Measurements from ENCODE around the gene DPP10.

Gene DPP10

GRCh38 chr2:114769991-114770390, 327.6 kb downstream of the DPP10 start:
- no peak overlapping the region for H3K4me3 ChIP-seq (ENCODE audit: low read depth in 1 of 2, low read length in 2 of 2)
- H3K27ac ChIP-seq (ENCODE audit: low read length): no peak overlapping the region
- peaks cover 0 to 4% of the 10 kb centered on the region in 2 donors for H3K4me1 ChIP-seq (ENCODE audit: control insufficient read depth in 1 of 2, insufficient read depth in 2 of 2, low read length in 2 of 2)
- H3K36me3 ChIP-seq (ENCODE audit: control insufficient read depth in 1 of 2, insufficient read depth in 2 of 2, low read length in 2 of 2): no peaks in the 10 kb centered on the region
- no peaks in the 10 kb centered on the region for H3K27me3 ChIP-seq (ENCODE audit: low read depth, low read length)
- no peaks in the 10 kb centered on the region for H3K9me3 ChIP-seq (ENCODE audit: control insufficient read depth in 1 of 2, low read length in 2 of 2)

- no peaks in the 10 kb centered on the region for H3K36me3 ChIP-seq (ENCODE audit: control insufficient read depth in 1 of 2, insufficient read depth in 2 of 2, low read length in 2 of 2)
- no peaks in the 10 kb centered on the region for H3K4me1 ChIP-seq (ENCODE audit: control insufficient read depth in 1 of 2, insufficient read depth in 2 of 2, low read length in 2 of 2)
- no peaks in the 10 kb centered on the region for H3K27me3 ChIP-seq (ENCODE audit: low read depth, low read length)
- no peaks in the 10 kb centered on the region for H3K9me3 ChIP-seq (ENCODE audit: control insufficient read depth in 1 of 2, low read length in 2 of 2)
- no peak overlapping the region for H3K27ac ChIP-seq (ENCODE audit: low read length)
- H3K4me3 ChIP-seq (ENCODE audit: low read depth in 1 of 2, low read length in 2 of 2): no peak overlapping the region
These were observed 341.6 kb downstream of the DPP10 start for GRCh38 chr2:114784046-114784445.

GRCh38 chr2:114784890-114785583, 342.6 kb downstream of the DPP10 start:
- Histone ChIP-seq H3K27me3 (ENCODE audit: low read depth, low read length) (no peaks in the 10 kb centered on the region), H3K4me1 (ENCODE audit: control insufficient read depth in 1 of 2, insufficient read depth in 2 of 2, low read length in 2 of 2) (no peaks in the 10 kb centered on the region), H3K4me3 (ENCODE audit: low read depth in 1 of 2, low read length in 2 of 2) (no peak overlapping the region), H3K36me3 (ENCODE audit: control insufficient read depth in 1 of 2, insufficient read depth in 2 of 2, low read length in 2 of 2) (no peaks in the 10 kb centered on the region), H3K27ac (ENCODE audit: low read length) (no peak overlapping the region), H3K9me3 (ENCODE audit: control insufficient read depth in 1 of 2, low read length in 2 of 2) (no peaks in the 10 kb centered on the region)

GRCh38 chr2:114786901-114787300, 344.5 kb downstream of the DPP10 start:
- no peak overlapping the region for H3K27ac ChIP-seq (ENCODE audit: low read length)
- no peaks in the 10 kb centered on the region for H3K9me3 ChIP-seq (ENCODE audit: control insufficient read depth in 1 of 2, low read length in 2 of 2)
- no peak overlapping the region for H3K4me3 ChIP-seq (ENCODE audit: low read depth in 1 of 2, low read length in 2 of 2)
- no peaks in the 10 kb centered on the region for H3K27me3 ChIP-seq (ENCODE audit: low read depth, low read length)
- no peaks in the 10 kb centered on the region for H3K36me3 ChIP-seq (ENCODE audit: control insufficient read depth in 1 of 2, insufficient read depth in 2 of 2, low read length in 2 of 2)
- H3K4me1 ChIP-seq (ENCODE audit: control insufficient read depth in 1 of 2, insufficient read depth in 2 of 2, low read length in 2 of 2): no peaks in the 10 kb centered on the region

- H3K4me3 ChIP-seq (ENCODE audit: low read depth in 1 of 2, low read length in 2 of 2): no peak overlapping the region
- no peaks in the 10 kb centered on the region for H3K9me3 ChIP-seq (ENCODE audit: control insufficient read depth in 1 of 2, low read length in 2 of 2)
- H3K4me1 ChIP-seq (ENCODE audit: control insufficient read depth in 1 of 2, insufficient read depth in 2 of 2, low read length in 2 of 2): no peaks in the 10 kb centered on the region
- no peaks in the 10 kb centered on the region for H3K27me3 ChIP-seq (ENCODE audit: low read depth, low read length)
- no peak overlapping the region for H3K27ac ChIP-seq (ENCODE audit: low read length)
- H3K36me3 ChIP-seq (ENCODE audit: control insufficient read depth in 1 of 2, insufficient read depth in 2 of 2, low read length in 2 of 2): no peaks in the 10 kb centered on the region
These were observed 345.0 kb downstream of the DPP10 start for GRCh38 chr2:114787486-114787885.

- no peak overlapping the region for H3K27ac ChIP-seq (ENCODE audit: low read length)
- no peaks in the 10 kb centered on the region for H3K27me3 ChIP-seq (ENCODE audit: low read depth, low read length)
- H3K9me3 ChIP-seq (ENCODE audit: control insufficient read depth in 1 of 2, low read length in 2 of 2): no peaks in the 10 kb centered on the region
- no peak overlapping the region for H3K4me3 ChIP-seq (ENCODE audit: low read depth in 1 of 2, low read length in 2 of 2)
- no peaks in the 10 kb centered on the region for H3K4me1 ChIP-seq (ENCODE audit: control insufficient read depth in 1 of 2, insufficient read depth in 2 of 2, low read length in 2 of 2)
- H3K36me3 ChIP-seq (ENCODE audit: control insufficient read depth in 1 of 2, insufficient read depth in 2 of 2, low read length in 2 of 2): no peaks in the 10 kb centered on the region
These were observed 347.5 kb downstream of the DPP10 start for GRCh38 chr2:114789989-114790388.

GRCh38 chr2:114797540-114797939, 355.1 kb downstream of the DPP10 start:
- no peaks in the 10 kb centered on the region for H3K9me3 ChIP-seq (ENCODE audit: control insufficient read depth in 1 of 2, low read length in 2 of 2)
- H3K36me3 ChIP-seq (ENCODE audit: control insufficient read depth in 1 of 2, insufficient read depth in 2 of 2, low read length in 2 of 2): no peaks in the 10 kb centered on the region
- H3K27ac ChIP-seq (ENCODE audit: low read length): no peak overlapping the region
- H3K4me1 ChIP-seq (ENCODE audit: control insufficient read depth in 1 of 2, insufficient read depth in 2 of 2, low read length in 2 of 2): no peaks in the 10 kb centered on the region
- no peaks in the 10 kb centered on the region for H3K27me3 ChIP-seq (ENCODE audit: low read depth, low read length)
- H3K4me3 ChIP-seq (ENCODE audit: low read depth in 1 of 2, low read length in 2 of 2): no peak overlapping the region

GRCh38 chr2:114797942-114798341, 355.5 kb downstream of the DPP10 start:
- H3K4me3 ChIP-seq (ENCODE audit: low read depth in 1 of 2, low read length in 2 of 2): no peak overlapping the region
- no peaks in the 10 kb centered on the region for H3K27me3 ChIP-seq (ENCODE audit: low read depth, low read length)
- H3K9me3 ChIP-seq (ENCODE audit: control insufficient read depth in 1 of 2, low read length in 2 of 2): no peaks in the 10 kb centered on the region
- H3K27ac ChIP-seq (ENCODE audit: low read length): no peak overlapping the region
- H3K36me3 ChIP-seq (ENCODE audit: control insufficient read depth in 1 of 2, insufficient read depth in 2 of 2, low read length in 2 of 2): no peaks in the 10 kb centered on the region
- H3K4me1 ChIP-seq (ENCODE audit: control insufficient read depth in 1 of 2, insufficient read depth in 2 of 2, low read length in 2 of 2): no peaks in the 10 kb centered on the region

GRCh38 chr2:114800371-114800770, 357.9 kb downstream of the DPP10 start:
- Histone ChIP-seq H3K36me3 (ENCODE audit: control insufficient read depth in 1 of 2, insufficient read depth in 2 of 2, low read length in 2 of 2) (no peaks in the 10 kb centered on the region), H3K27ac (ENCODE audit: low read length) (no peak overlapping the region), H3K9me3 (ENCODE audit: control insufficient read depth in 1 of 2, low read length in 2 of 2) (no peaks in the 10 kb centered on the region), H3K27me3 (ENCODE audit: low read depth, low read length) (no peaks in the 10 kb centered on the region), H3K4me1 (ENCODE audit: control insufficient read depth in 1 of 2, insufficient read depth in 2 of 2, low read length in 2 of 2) (no peaks in the 10 kb centered on the region), H3K4me3 (ENCODE audit: low read depth in 1 of 2, low read length in 2 of 2) (no peak overlapping the region)

GRCh38 chr2:114805195-114805594, 362.8 kb downstream of the DPP10 start:
- H3K27me3 ChIP-seq (ENCODE audit: low read depth, low read length): no peaks in the 10 kb centered on the region
- no peaks in the 10 kb centered on the region for H3K4me1 ChIP-seq (ENCODE audit: control insufficient read depth in 1 of 2, insufficient read depth in 2 of 2, low read length in 2 of 2)
- no peaks in the 10 kb centered on the region for H3K36me3 ChIP-seq (ENCODE audit: control insufficient read depth in 1 of 2, insufficient read depth in 2 of 2, low read length in 2 of 2)
- H3K4me3 ChIP-seq (ENCODE audit: low read depth in 1 of 2, low read length in 2 of 2): no peak overlapping the region
- no peak overlapping the region for H3K27ac ChIP-seq (ENCODE audit: low read length)
- H3K9me3 ChIP-seq (ENCODE audit: control insufficient read depth in 1 of 2, low read length in 2 of 2): no peaks in the 10 kb centered on the region

- no peaks in the 10 kb centered on the region for H3K9me3 ChIP-seq (ENCODE audit: control insufficient read depth in 1 of 2, low read length in 2 of 2)
- H3K27ac ChIP-seq (ENCODE audit: low read length): no peak overlapping the region
- H3K36me3 ChIP-seq (ENCODE audit: control insufficient read depth in 1 of 2, insufficient read depth in 2 of 2, low read length in 2 of 2): no peaks in the 10 kb centered on the region
- no peaks in the 10 kb centered on the region for H3K4me1 ChIP-seq (ENCODE audit: control insufficient read depth in 1 of 2, insufficient read depth in 2 of 2, low read length in 2 of 2)
- H3K4me3 ChIP-seq (ENCODE audit: low read depth in 1 of 2, low read length in 2 of 2): no peak overlapping the region
- no peaks in the 10 kb centered on the region for H3K27me3 ChIP-seq (ENCODE audit: low read depth, low read length)
These were observed 367.7 kb downstream of the DPP10 start for GRCh38 chr2:114810092-114810491.

GRCh38 chr2:114812261-114812660, 369.8 kb downstream of the DPP10 start:
- no peak overlapping the region for H3K4me3 ChIP-seq (ENCODE audit: low read depth in 1 of 2, low read length in 2 of 2)
- no peak overlapping the region for H3K27ac ChIP-seq (ENCODE audit: low read length)
- no peaks in the 10 kb centered on the region for H3K36me3 ChIP-seq (ENCODE audit: control insufficient read depth in 1 of 2, insufficient read depth in 2 of 2, low read length in 2 of 2)
- H3K4me1 ChIP-seq (ENCODE audit: control insufficient read depth in 1 of 2, insufficient read depth in 2 of 2, low read length in 2 of 2): no peaks in the 10 kb centered on the region
- no peaks in the 10 kb centered on the region for H3K9me3 ChIP-seq (ENCODE audit: control insufficient read depth in 1 of 2, low read length in 2 of 2)
- no peaks in the 10 kb centered on the region for H3K27me3 ChIP-seq (ENCODE audit: low read depth, low read length)
